Mesodermal cell (in vitro differentiated cells): ENCODE data around the gene TREX2. TPM values are rescaled to one million over a fixed set of nuclear protein-coding genes. Genes with fewer than 3 reads are reported as not detected.

ENCODE experiments used
- H3K27ac ChIP-seq: 2 replicates; pipeline ENCODE4 v1.7.0; 2013; ENCODE audit warnings: mild to moderate bottlenecking, low read depth, low read length, moderate library complexity; ENCODE audit not compliant: severe bottlenecking
- H3K36me3 ChIP-seq: 2 replicates; pipeline ENCODE4 v1.7.1; 2013; ENCODE audit warnings: mild to moderate bottlenecking, low read length, moderate library complexity; ENCODE audit not compliant: control insufficient read depth, insufficient read depth
- H3K4me1 ChIP-seq: one replicate; pipeline ENCODE4 v1.7.1; 2013; ENCODE audit warnings: mild to moderate bottlenecking, low read length; ENCODE audit not compliant: insufficient read depth, control insufficient read depth, poor library complexity, severe bottlenecking
- H3K4me3 ChIP-seq: 2 replicates; pipeline ENCODE4 v1.7.0; 2013; ENCODE audit warnings: low read length, control low read depth, mild to moderate bottlenecking; ENCODE audit not compliant: insufficient read depth, poor library complexity, severe bottlenecking; ENCODE audit errors: extremely low read depth
- H3K9me3 ChIP-seq: 2 replicates; pipeline ENCODE4 v1.7.1; 2013; ENCODE audit warnings: mild to moderate bottlenecking, low read length, moderate library complexity; ENCODE audit not compliant: control insufficient read depth
- WGBS, 2 experiments: methylation state at CpG; one replicate each; pipeline ENCODE4 v1.1.5; 2013; ENCODE audit warnings: missing lambda C conversion rate in 2 of 2; ENCODE audit not compliant: insufficient coverage in 2 of 2; 5-methylcytosine and 5-hydroxymethylcytosine counted together
- polyA plus RNA-seq, 2 experiments: library from polyadenylated mRNA; stranded (reverse); fragments of 50-300 nt; gene quantifications; one replicate each; pipeline ENCODE4 v1.2.3, GENCODE V29; 2013

TREX2 gene
- not detected for polyA plus RNA-seq (2013, experiment 1 of 2)
- not detected for polyA plus RNA-seq (2013, experiment 2 of 2)

- 92 to 97% methylated on average over 5 to 18 of the region's 30 CpGs for WGBS, 2 experiments
- Histone ChIP-seq H3K4me1 (no peaks in the 10 kb centered on the region), H3K4me3 (no peak within 1 kb of the TSS), H3K36me3 (no peaks in the 10 kb centered on the region), H3K9me3 (no peaks in the 10 kb centered on the region), H3K27ac (no peak within 1 kb of the TSS)
Observed at GRCh38 chrX:153445856-153446635, at the start of gene TREX2. TSS of gene TREX2 (minus strand) at chrX:153446056. CDS start at chrX:153445430, 626 bp downstream.

GRCh38 chrX:153495362-153495751 lies 49.5 kb upstream of the TREX2 start:
- Histone ChIP-seq H3K4me1 (peaks cover 39% of the 10 kb centered on the region), H3K36me3 (no peaks in the 10 kb centered on the region), H3K27ac (no peak overlapping the region), H3K9me3 (no peaks in the 10 kb centered on the region), H3K4me3 (peak overlapping the region; percentile 22)
- WGBS, 2 experiments: 75 to 82% methylated on average over 6 to 15 of the region's 17 CpGs

GRCh38 chrX:153494541-153495361 lies 48.9 kb upstream of the TREX2 start, which contains the start of gene BGN:
TSS of gene BGN (plus strand) at chrX:153494980. CDS start at chrX:153504632, 9,652 bp downstream.
- H3K4me1 ChIP-seq: peaks cover 42% of the 10 kb centered on the region
- no peaks in the 10 kb centered on the region for H3K36me3 ChIP-seq
- WGBS, 2 experiments: 12 to 24% methylated on average over 5 to 16 of the region's 41 CpGs
- no peaks in the 10 kb centered on the region for H3K9me3 ChIP-seq
- H3K4me3 ChIP-seq: peak within 1 kb of the TSS; percentile 22
- peak within 1 kb of the TSS; percentile 10 for H3K27ac ChIP-seq

GRCh38 chrX:153494061-153494460 lies 48.2 kb upstream of the TREX2 start:
- Histone ChIP-seq H3K27ac (peak overlapping the region; percentile 10), H3K36me3 (no peaks in the 10 kb centered on the region), H3K4me3 (no peak overlapping the region), H3K9me3 (no peaks in the 10 kb centered on the region), H3K4me1 (peaks cover 42% of the 10 kb centered on the region)
- WGBS, 2 experiments: 95 to 100% methylated on average over 2 to 4 of the region's 12 CpGs

- no peaks in the 10 kb centered on the region for H3K9me3 ChIP-seq
- H3K4me1 ChIP-seq: peaks cover 46% of the 10 kb centered on the region
- 86 to 94% methylated on average over 1 to 3 of the region's 11 CpGs for WGBS, 2 experiments
- no peaks in the 10 kb centered on the region for H3K36me3 ChIP-seq
- H3K4me3 ChIP-seq: no peak overlapping the region
- H3K27ac ChIP-seq: no peak overlapping the region
Observed at GRCh38 chrX:153493085-153493484, 47.2 kb upstream of the TREX2 start.

- peaks cover 46% of the 10 kb centered on the region for H3K4me1 ChIP-seq
- no peak overlapping the region for H3K27ac ChIP-seq
- H3K9me3 ChIP-seq: no peaks in the 10 kb centered on the region
- no peak overlapping the region for H3K4me3 ChIP-seq
- no peaks in the 10 kb centered on the region for H3K36me3 ChIP-seq
- WGBS, 2 experiments: 80 to 93% methylated on average over 3 to 6 of the region's 12 CpGs
Observed at GRCh38 chrX:153492543-153492942, 46.7 kb upstream of the TREX2 start.

- Histone ChIP-seq H3K36me3 (no peaks in the 10 kb centered on the region), H3K9me3 (no peaks in the 10 kb centered on the region), H3K4me3 (no peak overlapping the region), H3K4me1 (peaks cover 46% of the 10 kb centered on the region), H3K27ac (peak overlapping the region; percentile 10)
- WGBS, 2 experiments: 39 to 67% methylated on average over 1 to 2 of the region's 11 CpGs
Observed at GRCh38 chrX:153491918-153492317, 46.1 kb upstream of the TREX2 start.

- no peak overlapping the region for H3K27ac ChIP-seq
- WGBS, 2 experiments: 31 to 40% methylated on average over 4 to 5 of the region's 10 CpGs
- no peak overlapping the region for H3K4me3 ChIP-seq
- H3K4me1 ChIP-seq: peaks cover 46% of the 10 kb centered on the region
- H3K9me3 ChIP-seq: no peaks in the 10 kb centered on the region
- no peaks in the 10 kb centered on the region for H3K36me3 ChIP-seq
Observed at GRCh38 chrX:153491351-153491914, 45.6 kb upstream of the TREX2 start.

- H3K4me1 ChIP-seq: peaks cover 46% of the 10 kb centered on the region
- H3K4me3 ChIP-seq: no peak overlapping the region
- H3K9me3 ChIP-seq: no peaks in the 10 kb centered on the region
- no peak overlapping the region for H3K27ac ChIP-seq
- H3K36me3 ChIP-seq: no peaks in the 10 kb centered on the region
- WGBS, 2 experiments: 92 to 93% methylated on average over 6 of the region's 20 CpGs
Observed at GRCh38 chrX:153490217-153490930, 44.5 kb upstream of the TREX2 start.
